ENCODE results near the gene RASGRF1. TPM values are rescaled to one million over a fixed set of nuclear protein-coding genes. Genes with fewer than 3 reads are reported as not detected.

The RASGRF1 gene
- total and polyA plus RNA-seq, 11 donors: 0.12 to 0.40 (median 0.25) TPM; not detected in 8

DNA sequence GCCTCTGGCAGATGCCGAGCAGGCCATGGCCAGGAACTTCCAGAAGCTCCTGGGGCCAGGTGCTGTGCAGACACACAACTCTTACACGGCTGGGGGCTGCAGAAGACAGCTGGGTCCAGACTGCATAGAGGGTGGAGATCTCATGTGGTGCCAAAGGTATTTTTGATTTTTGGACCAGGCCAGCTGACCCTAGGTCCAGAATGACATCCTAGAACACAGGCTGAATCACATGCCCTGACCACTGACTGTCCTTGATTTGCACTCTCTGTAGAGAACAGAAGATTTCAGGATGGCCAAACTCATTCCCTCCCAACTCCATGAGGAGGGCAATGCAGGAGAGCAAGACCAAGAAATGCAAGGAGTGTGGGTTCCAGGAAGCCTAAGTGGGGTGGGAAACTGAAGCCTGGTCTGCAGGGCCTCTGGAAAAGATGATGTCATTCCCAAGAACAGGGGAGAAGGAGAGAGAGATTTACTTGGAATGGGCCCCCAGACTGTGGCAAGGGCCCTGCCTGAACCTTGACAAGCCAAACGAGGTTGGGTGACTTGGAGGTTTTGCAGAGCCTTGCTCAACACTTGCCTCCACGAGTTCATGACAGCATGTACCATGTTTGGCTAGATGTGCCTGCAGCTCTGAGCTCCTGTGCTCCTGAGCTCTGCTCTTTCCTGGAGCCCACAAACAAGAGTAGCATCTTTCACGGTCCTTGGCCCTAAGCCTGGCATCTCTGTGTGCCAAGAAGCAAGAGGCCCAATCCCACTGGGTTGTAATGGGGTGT, 107.2 kb downstream of the RASGRF1 start:
- no peaks in the 10 kb centered on the region for H3K27me3 ChIP-seq
- intact Hi-C loops (cut with DNase I): loop anchor here in 6 of 10 donors (5.0 to 10.0 kb wide), 2 partner anchors 69 to 71 kb away; no protein-coding TSS in a partner anchor
- ATAC-seq: peak in 1 of 4 donors; percentile 9
- no peak for DNase-seq
- peaks cover 0 to 47% (median 9%) of the 10 kb centered on the region in 12 donors for H3K4me1 ChIP-seq
- H3K9me3 ChIP-seq: no peaks in the 10 kb centered on the region
- WGBS, 4 donors: 67 to 77% (median 70%) methylated on average over 5 of the region's 5 CpGs
- peak overlapping the region in 3 of 12 donors; percentile 34 to 61 (median 37) for H3K27ac ChIP-seq
- TF ChIP-seq, protein P1, sequence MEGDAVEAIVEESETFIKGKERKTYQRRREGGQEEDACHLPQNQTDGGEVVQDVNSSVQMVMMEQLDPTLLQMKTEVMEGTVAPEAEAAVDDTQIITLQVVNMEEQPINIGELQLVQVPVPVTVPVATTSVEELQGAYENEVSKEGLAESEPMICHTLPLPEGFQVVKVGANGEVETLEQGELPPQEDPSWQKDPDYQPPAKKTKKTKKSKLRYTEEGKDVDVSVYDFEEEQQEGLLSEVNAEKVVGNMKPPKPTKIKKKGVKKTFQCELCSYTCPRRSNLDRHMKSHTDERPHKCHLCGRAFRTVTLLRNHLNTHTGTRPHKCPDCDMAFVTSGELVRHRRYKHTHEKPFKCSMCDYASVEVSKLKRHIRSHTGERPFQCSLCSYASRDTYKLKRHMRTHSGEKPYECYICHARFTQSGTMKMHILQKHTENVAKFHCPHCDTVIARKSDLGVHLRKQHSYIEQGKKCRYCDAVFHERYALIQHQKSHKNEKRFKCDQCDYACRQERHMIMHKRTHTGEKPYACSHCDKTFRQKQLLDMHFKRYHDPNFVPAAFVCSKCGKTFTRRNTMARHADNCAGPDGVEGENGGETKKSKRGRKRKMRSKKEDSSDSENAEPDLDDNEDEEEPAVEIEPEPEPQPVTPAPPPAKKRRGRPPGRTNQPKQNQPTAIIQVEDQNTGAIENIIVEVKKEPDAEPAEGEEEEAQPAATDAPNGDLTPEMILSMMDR (IDR thresholded peaks at IDR 0.05): no peak
- no peak for TF ChIP-seq POLR2A (IDR thresholded peaks at IDR 0.05)
- no peaks in the 10 kb centered on the region for H3K36me3 ChIP-seq
- no peak overlapping the region for H3K4me3 ChIP-seq

DNA sequence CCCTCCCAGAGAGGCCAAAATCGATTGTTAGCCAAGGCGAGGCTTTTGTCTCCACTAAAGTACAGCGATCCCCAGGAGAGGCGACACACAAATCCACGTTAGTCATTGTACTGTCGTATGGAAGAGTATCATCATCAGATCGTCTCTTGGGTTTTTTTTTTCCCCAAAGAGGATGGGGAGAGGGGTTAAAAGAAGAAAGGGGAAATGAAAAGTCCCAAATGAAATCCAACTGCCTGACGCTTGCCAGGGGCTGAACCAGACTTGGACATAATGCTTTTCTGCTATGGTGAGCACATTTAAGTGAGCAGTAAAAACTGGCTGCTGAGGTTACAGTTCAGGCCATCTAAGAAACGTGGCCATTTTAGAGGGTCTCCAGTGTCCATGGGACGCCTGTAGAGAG, 107.8 kb downstream of the RASGRF1 start:
- no peaks in the 10 kb centered on the region for H3K9me3 ChIP-seq
- peaks cover 0 to 43% (median 7%) of the 10 kb centered on the region in 12 donors for H3K4me1 ChIP-seq
- peak overlapping the region in 4 of 12 donors; percentile 5 to 61 (median 36) for H3K27ac ChIP-seq
- no peak for DNase-seq
- intact Hi-C loops (cut with DNase I): loop anchor here in 6 of 10 donors (5.0 to 10.0 kb wide), 2 partner anchors 68 to 70 kb away; no protein-coding TSS in a partner anchor
- peak in 1 of 4 donors; percentile 26 for ATAC-seq
- TF ChIP-seq, protein P1 (IDR thresholded peaks at IDR 0.05): no peak
- TF ChIP-seq POLR2A (IDR thresholded peaks at IDR 0.05): no peak
- WGBS, 4 donors: 74 to 82% (median 79%) methylated on average over 10 of the region's 10 CpGs
- no peak overlapping the region for H3K4me3 ChIP-seq
- H3K27me3 ChIP-seq: no peaks in the 10 kb centered on the region
- H3K36me3 ChIP-seq: no peaks in the 10 kb centered on the region

DNA sequence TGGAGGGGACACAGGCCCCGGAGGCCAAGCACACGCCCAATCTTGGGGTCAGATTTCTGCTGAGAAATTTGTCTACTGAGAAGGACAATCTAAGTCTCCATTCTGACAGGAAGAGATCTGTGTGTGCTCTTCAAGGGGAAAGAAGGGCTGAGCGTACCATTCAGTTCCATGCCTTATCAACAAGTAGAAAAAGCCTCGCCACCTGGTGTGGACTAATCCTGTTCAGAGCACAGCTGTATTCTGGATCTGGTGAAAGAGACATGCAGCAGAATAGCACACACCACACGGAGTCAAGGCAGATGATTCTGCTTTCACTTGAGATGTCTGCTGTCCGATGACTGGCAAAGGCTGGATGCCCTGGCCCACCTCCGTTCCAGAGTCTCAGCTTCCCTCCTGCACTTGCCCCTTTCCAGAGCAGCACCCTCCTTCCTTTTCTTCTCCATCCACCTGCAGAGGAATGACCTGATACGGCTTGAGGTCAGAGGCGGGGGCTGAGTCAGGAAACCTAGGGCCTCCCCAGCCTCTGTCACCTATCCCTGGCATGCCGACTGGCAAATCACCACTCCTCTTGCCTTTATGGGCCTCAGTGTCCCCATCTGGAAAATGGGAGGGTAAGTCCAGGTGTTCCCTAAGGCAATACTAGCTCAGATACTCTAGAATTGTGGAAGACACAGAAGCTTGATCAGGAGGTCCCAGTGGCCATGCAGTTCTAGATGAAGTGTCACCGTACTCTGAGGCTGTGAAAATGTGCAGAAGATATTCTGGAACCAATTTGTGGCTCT, 108.9 kb downstream of the RASGRF1 start:
- no peak overlapping the region for H3K4me3 ChIP-seq
- intact Hi-C loops (cut with DNase I): loop anchor here in 7 of 10 donors (2.0 to 10.0 kb wide), 3 partner anchors 67 to 73 kb away; no protein-coding TSS in a partner anchor
- 89 to 96% (median 91%) methylated on average over 11 of the region's 11 CpGs for WGBS, 4 donors
- peaks cover 0 to 46% (median 7%) of the 10 kb centered on the region in 12 donors for H3K4me1 ChIP-seq
- no peaks in the 10 kb centered on the region for H3K27me3 ChIP-seq
- ATAC-seq (no peak), DNase-seq (no peak)
- TF ChIP-seq, protein P1 (IDR thresholded peaks at IDR 0.05): no peak
- no peak for TF ChIP-seq POLR2A (IDR thresholded peaks at IDR 0.05)
- no peaks in the 10 kb centered on the region for H3K36me3 ChIP-seq
- H3K9me3 ChIP-seq: no peaks in the 10 kb centered on the region
- H3K27ac ChIP-seq: peak overlapping the region in 2 of 12 donors; percentile 5 to 61
